Panc1 (cell line): ENCODE measurements around the gene SMOC2. TPM values are rescaled to one million over a fixed set of nuclear protein-coding genes. Genes with fewer than 3 reads are reported as not detected.

Experiments
- ATAC-seq: fragments of 200-7000 bp; cut with Tn5 transposase; 2 replicates; pipeline ENCODE4 v1.9.1; 2020; ENCODE audit warnings: mild to moderate bottlenecking, moderate library complexity
- BruUV-seq: library from RNA; stranded (reverse); fragments of 400-500 nt; replicated peaks from 2 replicates; lab custom pipeline; 2021; lab: Mats Ljungman, UMichigan
- CTCF ChIA-PET: fragments of 300-600 bp; sonication (Branson Sonifier 250); formaldehyde crosslinking; loops from one replicate; lab custom pipeline; 2022; ENCODE audit warnings: antibody characterized with exemption; lab: Charles Lee
- POLR2A ChIA-PET: fragments of 300-600 bp; sonication (Branson Sonifier 250); formaldehyde crosslinking; loops from one replicate; lab custom pipeline; 2022; ENCODE audit warnings: antibody characterized with exemption; lab: Charles Lee
- DNase-seq: peaks from one replicate; pipeline ENCODE4 v3.0.0-alpha.2; 2010; ENCODE audit warnings: low read depth, low spot score
- H3K27ac ChIP-seq: 2 replicates; pipeline ENCODE4 v1.5.1; 2011; ENCODE audit warnings: mild to moderate bottlenecking, low read length, inconsistent platforms
- H3K27me3 ChIP-seq: fragments of 200-500 bp; sonication (Bioruptor generic); 2 replicates; pipeline ENCODE4 v1.6.0; 2014; ENCODE audit warnings: low read length, inconsistent platforms; ENCODE audit not compliant: control insufficient read depth, insufficient read depth
- H3K36me3 ChIP-seq: fragments of 200-500 bp; sonication (Bioruptor generic); 2 replicates; pipeline ENCODE4 v1.5.1; 2014; ENCODE audit warnings: inconsistent platforms, mild to moderate bottlenecking, low read length, moderate library complexity; ENCODE audit not compliant: control insufficient read depth, insufficient read depth
- H3K4me1 ChIP-seq: 2 replicates; pipeline ENCODE4 v1.5.1; 2011; ENCODE audit warnings: inconsistent platforms, mild to moderate bottlenecking, low read length, moderate library complexity; ENCODE audit not compliant: control insufficient read depth, insufficient read depth
- H3K4me3 ChIP-seq, 2 experiments: 2 replicates each; pipeline ENCODE4 v1.5.1; 2011 to 2012; ENCODE audit warnings: low read depth in 2 of 2, low read length in 2 of 2, mild to moderate bottlenecking in 2 of 2, inconsistent platforms in 1 of 2, moderate library complexity in 1 of 2
- H3K9me3 ChIP-seq: fragments of 200-500 bp; sonication (Bioruptor generic); 2 replicates; pipeline ENCODE4 v1.5.1; 2014; ENCODE audit warnings: low read depth, mild to moderate bottlenecking, inconsistent platforms, low read length, moderate library complexity; ENCODE audit not compliant: control insufficient read depth, insufficient read depth
- CTCF ChIP-seq: fragments of 450-650 bp; IDR thresholded peaks from 2 replicates; pipeline ENCODE4 v1.5.1; 2017; ENCODE audit warnings: mild to moderate bottlenecking
- POLR2AphosphoS5 ChIP-seq: IDR thresholded peaks from 2 replicates; pipeline ENCODE4 v1.6.1; 2012; ENCODE audit warnings: mild to moderate bottlenecking, low read depth, low read length, moderate library complexity
- SIN3A ChIP-seq: IDR thresholded peaks from 2 replicates; pipeline ENCODE4 v1.6.1; 2012; ENCODE audit warnings: low read depth, mild to moderate bottlenecking, low read length, moderate library complexity, borderline replicate concordance; ENCODE audit not compliant: insufficient read depth
- TCF7L2 ChIP-seq: IDR thresholded peaks from 2 replicates; pipeline ENCODE4 v1.6.1; 2011; ENCODE audit warnings: mild to moderate bottlenecking, low read depth, low read length, inconsistent platforms
- in situ Hi-C: cut with HindIII; loops from 2 replicates; pipeline ENCODE4 v1.10.0; 2016; ENCODE audit warnings: low sequenced_read_pairs, low pct_unique_long_range_greater_than_20kb
- intact Hi-C: fragments of 100-400 bp; cut with micrococcal nuclease; formaldehyde crosslinking; loops from one replicate; pipeline ENCODE4 v1.10.0; 2022; ENCODE audit not compliant: unreplicated experiment
- total RNA-seq: library from RNA; stranded (reverse); gene quantifications from one replicate; pipeline ENCODE4 v1.2.1, GENCODE V29; 2021; ENCODE audit not compliant: unreplicated experiment
- TF ChIP-seq, protein P1 (sequence below), 2 experiments: IDR thresholded peaks; 2 replicates each; pipeline ENCODE4 v1.6.1; 2011 to 2012; ENCODE audit warnings: low read depth in 2 of 2, control low read depth in 1 of 2, low read length in 1 of 2, mild to moderate bottlenecking in 1 of 2, moderate library complexity in 1 of 2; ENCODE audit not compliant: insufficient read depth in 1 of 2

SMOC2 gene
- total RNA-seq, 1 experiment from 2014 or later = 0.13 TPM

GRCh38 chr6:168619560-168620314, 178.8 kb downstream of the SMOC2 start:
- no peaks in the 10 kb centered on the region for H3K9me3 ChIP-seq
- no peaks in the 10 kb centered on the region for H3K36me3 ChIP-seq
- peak; percentile 45; the same call in 1 of the 2 replicates for ATAC-seq
- TF ChIP-seq, protein P1, sequence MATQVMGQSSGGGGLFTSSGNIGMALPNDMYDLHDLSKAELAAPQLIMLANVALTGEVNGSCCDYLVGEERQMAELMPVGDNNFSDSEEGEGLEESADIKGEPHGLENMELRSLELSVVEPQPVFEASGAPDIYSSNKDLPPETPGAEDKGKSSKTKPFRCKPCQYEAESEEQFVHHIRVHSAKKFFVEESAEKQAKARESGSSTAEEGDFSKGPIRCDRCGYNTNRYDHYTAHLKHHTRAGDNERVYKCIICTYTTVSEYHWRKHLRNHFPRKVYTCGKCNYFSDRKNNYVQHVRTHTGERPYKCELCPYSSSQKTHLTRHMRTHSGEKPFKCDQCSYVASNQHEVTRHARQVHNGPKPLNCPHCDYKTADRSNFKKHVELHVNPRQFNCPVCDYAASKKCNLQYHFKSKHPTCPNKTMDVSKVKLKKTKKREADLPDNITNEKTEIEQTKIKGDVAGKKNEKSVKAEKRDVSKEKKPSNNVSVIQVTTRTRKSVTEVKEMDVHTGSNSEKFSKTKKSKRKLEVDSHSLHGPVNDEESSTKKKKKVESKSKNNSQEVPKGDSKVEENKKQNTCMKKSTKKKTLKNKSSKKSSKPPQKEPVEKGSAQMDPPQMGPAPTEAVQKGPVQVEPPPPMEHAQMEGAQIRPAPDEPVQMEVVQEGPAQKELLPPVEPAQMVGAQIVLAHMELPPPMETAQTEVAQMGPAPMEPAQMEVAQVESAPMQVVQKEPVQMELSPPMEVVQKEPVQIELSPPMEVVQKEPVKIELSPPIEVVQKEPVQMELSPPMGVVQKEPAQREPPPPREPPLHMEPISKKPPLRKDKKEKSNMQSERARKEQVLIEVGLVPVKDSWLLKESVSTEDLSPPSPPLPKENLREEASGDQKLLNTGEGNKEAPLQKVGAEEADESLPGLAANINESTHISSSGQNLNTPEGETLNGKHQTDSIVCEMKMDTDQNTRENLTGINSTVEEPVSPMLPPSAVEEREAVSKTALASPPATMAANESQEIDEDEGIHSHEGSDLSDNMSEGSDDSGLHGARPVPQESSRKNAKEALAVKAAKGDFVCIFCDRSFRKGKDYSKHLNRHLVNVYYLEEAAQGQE (IDR thresholded peaks at IDR 0.05; ENCODE audit: insufficient read depth in 1 of 2, low read depth in 2 of 2, low read length in 1 of 2) = no peak
- TF ChIP-seq SIN3A (no peak), CTCF (no peak), POLR2AphosphoS5 (no peak), TCF7L2 (no peak)
- DNase-seq = no peak
- CTCF ChIA-PET = no interaction called here
- no peak overlapping the region for H3K4me3 ChIP-seq
- no peaks in the 10 kb centered on the region for H3K4me1 ChIP-seq
- no peaks in the 10 kb centered on the region for H3K27me3 ChIP-seq
- no TSS peak for BruUV-seq
- POLR2A ChIA-PET = no interaction called here
- intact Hi-C loops = loop anchor here (10.0 kb wide), 1 partner anchor 265 kb away; no protein-coding TSS in a partner anchor
- in situ Hi-C loops = no loop called here
- H3K27ac ChIP-seq = no peak overlapping the region

DNA sequence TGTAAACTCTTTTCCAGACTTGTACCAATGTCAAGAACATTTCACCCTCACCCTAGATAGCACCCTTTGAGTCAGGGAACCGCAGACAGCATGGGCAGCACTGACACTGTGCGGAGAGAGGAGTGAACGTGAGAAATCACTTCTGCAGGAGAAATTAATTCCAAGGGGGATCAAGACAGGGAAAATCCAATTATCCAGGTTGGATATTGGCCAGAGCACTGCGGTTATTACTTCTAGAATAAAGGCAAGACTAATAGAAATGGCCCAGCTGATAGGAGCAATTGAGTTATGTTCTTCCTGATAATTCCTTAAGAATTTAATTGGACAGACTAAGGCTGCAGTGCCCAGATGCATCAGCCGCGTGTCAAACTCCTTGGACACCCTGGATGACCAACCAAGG, 179.6 kb downstream of the SMOC2 start:
- CTCF ChIA-PET = no interaction called here
- intact Hi-C loops = no loop called here

More for the DNA sequence above, 179.6 kb downstream of the SMOC2 start:
- Histone ChIP-seq H3K27me3 (no peaks in the 10 kb centered on the region), H3K9me3 (no peaks in the 10 kb centered on the region), H3K27ac (no peak overlapping the region), H3K4me3 (no peak overlapping the region), H3K4me1 (no peaks in the 10 kb centered on the region), H3K36me3 (no peaks in the 10 kb centered on the region)
- no TSS peak for BruUV-seq
- POLR2A ChIA-PET = no interaction called here
- no peak for DNase-seq
- no peak for ATAC-seq
- in situ Hi-C loops = no loop called here
- TF ChIP-seq, protein P1 (IDR thresholded peaks at IDR 0.05; ENCODE audit: insufficient read depth in 1 of 2, low read depth in 2 of 2, low read length in 1 of 2) = no peak
- TF ChIP-seq TCF7L2 (no peak), SIN3A (no peak), CTCF (no peak)
